Measurements from ENCODE around the gene MVP. TPM values are rescaled to one million over a fixed set of nuclear protein-coding genes. Genes with fewer than 3 reads are reported as not detected.

The MVP gene
- total and polyA plus RNA-seq, 5 donors = 48.2 to 73.9 (median 61.6) TPM

GRCh38 chr16:29897333-29897732 is 77.1 kb downstream of the MVP start:
- intact Hi-C loops (cut with DNase I) = no loop called here
- DNase-seq = no peak
- H3K4me1 ChIP-seq (ENCODE audit: control insufficient read depth, insufficient read depth, low read length) = no peaks in the 10 kb centered on the region
- no peak overlapping the region for H3K27ac ChIP-seq (ENCODE audit: low read length)
- H3K9me3 ChIP-seq (ENCODE audit: control insufficient read depth, low read length) = no peaks in the 10 kb centered on the region
- H3K4me3 ChIP-seq (ENCODE audit: low read length) = no peak overlapping the region
- 59% methylated on average over 4 of the region's 4 CpGs for WGBS
- no peak for ATAC-seq
- no peaks in the 10 kb centered on the region for H3K27me3 ChIP-seq (ENCODE audit: control insufficient read depth, insufficient read depth)

Other genes starting within 250 kb of the MVP start
- 1 to 10 TPM; 1.3 to 3.4 (median 2.9) TPM for gene SPN, start 157.2 kb upstream of the MVP start, total RNA-seq
- 2.6 TPM for gene SPN, start 157.2 kb upstream of the MVP start, polyA plus RNA-seq
- 10 to 100 TPM; 20.4 to 53.5 (median 39.7) TPM for gene QPRT, start 141.3 kb upstream of the MVP start, total RNA-seq
- gene QPRT, start 141.3 kb upstream of the MVP start, polyA plus RNA-seq = 44.3 TPM
- 1 to 10 TPM in 1 of 4 donors, under 1 TPM in 3; 0.62 to 1.1 (median 0.73) TPM for gene C16orf54, start 74.5 kb upstream of the MVP start, total RNA-seq
- gene C16orf54, start 74.5 kb upstream of the MVP start, polyA plus RNA-seq = 0.23 TPM
- not detected for gene ZG16, start 42.2 kb upstream of the MVP start, total RNA-seq
- gene ZG16, start 42.2 kb upstream of the MVP start, polyA plus RNA-seq = not detected
- 10 to 100 TPM; 19.0 to 53.8 (median 41.6) TPM for gene KIF22, start 29.7 kb upstream of the MVP start, total RNA-seq
- gene KIF22, start 29.7 kb upstream of the MVP start, polyA plus RNA-seq = 89.6 TPM
- gene MAZ, start 13.9 kb upstream of the MVP start, total RNA-seq = 100 to 1,000 TPM in 3 of 4 donors, 10 to 100 TPM in 1; 82.3 to 113 (median 104) TPM
- gene MAZ, start 13.9 kb upstream of the MVP start, polyA plus RNA-seq = 69.3 TPM
- gene PRRT2, start 8.3 kb upstream of the MVP start, total RNA-seq = 1 to 10 TPM; 2.5 to 5.0 (median 4.4) TPM
- gene PRRT2, start 8.3 kb upstream of the MVP start, polyA plus RNA-seq = 4.8 TPM
- 10 to 100 TPM; 13.7 to 20.3 (median 15.2) TPM for gene PAGR1, start 4.3 kb upstream of the MVP start, total RNA-seq
- gene PAGR1, start 4.3 kb upstream of the MVP start, polyA plus RNA-seq = 33.8 TPM
- gene CDIPT, start 42.8 kb downstream of the MVP start, total RNA-seq = 100 to 1,000 TPM in 2 of 4 donors, 10 to 100 TPM in 2; 86.7 to 109 (median 99.1) TPM
- gene CDIPT, start 42.8 kb downstream of the MVP start, polyA plus RNA-seq = 106 TPM
- 1 to 10 TPM; 1.5 to 3.6 (median 2.1) TPM for gene SEZ6L2, start 79.1 kb downstream of the MVP start, total RNA-seq
- gene SEZ6L2, start 79.1 kb downstream of the MVP start, polyA plus RNA-seq = 0.36 TPM
- gene ASPHD1, start 80.0 kb downstream of the MVP start, total RNA-seq = under 1 TPM in 3 of 4 donors, not detected in 1; 0.24 to 0.50 (median 0.28) TPM
- 0.14 TPM for gene ASPHD1, start 80.0 kb downstream of the MVP start, polyA plus RNA-seq
- 10 to 100 TPM in 2 of 4 donors, 1 to 10 TPM in 2; 7.3 to 12.8 (median 9.2) TPM for gene KCTD13, start 105.8 kb downstream of the MVP start, total RNA-seq
- 7.1 TPM for gene KCTD13, start 105.8 kb downstream of the MVP start, polyA plus RNA-seq
- gene TMEM219, start 141.6 kb downstream of the MVP start, total RNA-seq = 10 to 100 TPM; 79.7 to 90.4 (median 82.1) TPM
- gene TMEM219, start 141.6 kb downstream of the MVP start, polyA plus RNA-seq = 97.4 TPM
- 10 to 100 TPM; 37.2 to 40.1 (median 39.4) TPM for gene TAOK2, start 153.4 kb downstream of the MVP start, total RNA-seq
- 38.3 TPM for gene TAOK2, start 153.4 kb downstream of the MVP start, polyA plus RNA-seq
- gene HIRIP3, start 175.2 kb downstream of the MVP start, total RNA-seq = 10 to 100 TPM; 11.6 to 21.7 (median 17.5) TPM
- 19.1 TPM for gene HIRIP3, start 175.2 kb downstream of the MVP start, polyA plus RNA-seq
- 10 to 100 TPM; 32.7 to 44.6 (median 37.1) TPM for gene INO80E, start 175.8 kb downstream of the MVP start, total RNA-seq
- 59.1 TPM for gene INO80E, start 175.8 kb downstream of the MVP start, polyA plus RNA-seq
- under 1 TPM; 0.40 to 0.59 (median 0.47) TPM for gene DOC2A, start 190.6 kb downstream of the MVP start, total RNA-seq
- 0.77 TPM for gene DOC2A, start 190.6 kb downstream of the MVP start, polyA plus RNA-seq
- not detected for gene C16orf92, start 202.7 kb downstream of the MVP start, total RNA-seq
- gene C16orf92, start 202.7 kb downstream of the MVP start, polyA plus RNA-seq = not detected
- gene TLCD3B, start 210.8 kb downstream of the MVP start, total RNA-seq = not detected
- gene TLCD3B, start 210.8 kb downstream of the MVP start, polyA plus RNA-seq = not detected
- gene ALDOA, start 245.3 kb downstream of the MVP start, total RNA-seq = 1,000 to 10,000 TPM; 2,625 to 3,581 (median 3,363) TPM
- gene ALDOA, start 245.3 kb downstream of the MVP start, polyA plus RNA-seq = 3,115 TPM